Adrenal gland (tissue), 5 donors: ENCODE results near the gene TMEM255B.

ENCODE experiments used
- CTCF ChIP-seq, 6 experiments: fragments of 450-650 bp in 4 of 6; fragments of 200-600 bp in 2 of 6; sonication (generic) in 1 of 6; IDR thresholded peaks; 1 replicate in 5 of 6; 2 replicates in 1 of 6; pipeline versions ENCODE4 v1.5.1 to v1.8.0; 2016 to 2021; ENCODE audit warnings: antibody characterized with exemption in 6 of 6, mild to moderate bottlenecking in 2 of 6, moderate library complexity in 1 of 6
- POLR2A ChIP-seq, 2 donors: fragments of 450-650 bp; IDR thresholded peaks; one replicate each; pipeline ENCODE4 v1.6.1; 2017; ENCODE audit warnings: antibody characterized with exemption in 2 of 2, mild to moderate bottlenecking in 2 of 2, moderate library complexity in 1 of 2
- donor health status: DM: no; HTN: no; CAD: no.

GRCh38 chr13:113805431-113806103 lies 46.5 kb downstream of the TMEM255B start:
- TF ChIP-seq CTCF (IDR thresholded peaks at IDR 0.05) (no peak), POLR2A (IDR thresholded peaks at IDR 0.05) (no peak)
